22Rv1 (cell line): ENCODE results near the gene GARS1.

ENCODE experiments used
- CTCF ChIP-seq: fragments of 450-650 bp; IDR thresholded peaks from 2 replicates; pipeline ENCODE4 v1.5.1; 2017; ENCODE audit warnings: mild to moderate bottlenecking
- ZFX ChIP-seq: fragments of 450-650 bp; IDR thresholded peaks from 2 replicates; pipeline ENCODE4 v1.6.1; 2017; ENCODE audit warnings: antibody characterized with exemption, borderline replicate concordance

- TF ChIP-seq CTCF (no peak), ZFX (no peak)
These were observed 51.5 kb downstream of the GARS1 start for GRCh38 chr7:30646154-30646553.
